Measurements from ENCODE around the gene DHRS12.
"Not testable (repeated sequence)": the region's sequence is repeated elsewhere in the genome, so short reads cannot be mapped to it uniquely, and the experiment has no call there.

The DHRS12 gene

DNA sequence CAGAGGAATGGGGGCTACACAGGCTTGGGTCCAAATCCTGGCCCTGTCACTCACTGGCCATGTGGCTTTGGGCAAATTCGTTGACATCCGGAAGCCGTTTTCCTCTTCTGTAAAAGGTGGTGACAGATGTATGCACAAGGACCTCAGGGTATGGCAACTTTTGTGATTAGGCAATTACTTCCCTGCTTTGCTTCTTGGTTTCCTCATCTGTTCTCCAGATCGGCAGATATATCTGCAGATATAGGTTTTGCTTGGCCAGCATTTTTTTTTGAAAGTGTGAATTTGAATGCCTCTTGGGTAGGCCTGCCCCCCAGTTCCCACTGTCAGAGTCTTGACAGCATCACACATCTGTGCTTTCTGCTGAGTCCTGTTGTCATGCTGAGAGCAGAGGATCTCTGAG, 23.3 kb upstream of the DHRS12 start:
- DNase-seq, result no peak

DNA sequence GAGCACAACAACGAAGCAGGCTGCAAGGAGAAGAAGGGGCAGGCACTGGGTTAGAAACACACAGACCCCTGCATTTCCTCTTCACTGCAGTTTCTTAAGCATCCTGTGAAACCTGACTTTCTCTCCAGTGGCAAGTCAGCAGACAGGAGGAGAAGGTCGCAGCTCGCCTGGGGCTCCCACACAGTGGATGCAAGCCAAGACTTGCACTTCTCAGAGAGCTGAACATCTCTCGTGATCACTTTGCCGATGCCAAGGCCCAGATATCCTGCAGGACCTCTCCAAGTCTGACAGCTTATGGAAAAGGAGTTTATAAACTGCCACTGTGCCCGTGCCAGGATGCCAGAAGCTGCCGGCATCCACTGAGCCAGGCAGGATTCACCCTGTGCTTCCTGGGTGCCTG, 22.6 kb upstream of the DHRS12 start:
- no peak for DNase-seq

DNA sequence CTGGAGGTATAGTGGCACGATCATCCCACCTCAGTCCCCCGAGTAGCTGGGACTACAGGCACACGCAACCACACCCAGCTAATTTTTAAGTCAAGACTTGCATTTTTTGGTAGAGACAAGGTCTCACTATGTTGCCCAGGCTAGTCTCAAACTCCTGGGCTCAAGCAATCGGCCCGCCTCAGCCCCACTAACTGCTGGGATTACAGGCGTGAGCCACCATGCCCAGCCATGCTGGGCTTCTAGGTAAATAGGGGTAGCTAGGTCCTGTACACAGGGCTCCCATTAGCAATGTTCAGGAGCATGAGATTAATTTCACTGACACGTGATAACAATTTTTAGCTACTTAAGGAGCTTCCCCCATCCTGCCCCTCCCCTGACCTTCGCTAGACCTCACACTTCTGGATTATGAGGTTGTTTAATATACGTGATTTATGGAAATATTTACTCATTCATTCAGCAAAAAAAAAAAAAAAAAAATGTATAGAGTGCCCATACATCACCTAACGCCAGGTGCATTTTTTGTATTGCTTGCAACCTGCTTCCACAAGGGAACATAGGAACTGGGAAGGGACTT, 21.8 kb upstream of the DHRS12 start:
- no peak for DNase-seq

DNA sequence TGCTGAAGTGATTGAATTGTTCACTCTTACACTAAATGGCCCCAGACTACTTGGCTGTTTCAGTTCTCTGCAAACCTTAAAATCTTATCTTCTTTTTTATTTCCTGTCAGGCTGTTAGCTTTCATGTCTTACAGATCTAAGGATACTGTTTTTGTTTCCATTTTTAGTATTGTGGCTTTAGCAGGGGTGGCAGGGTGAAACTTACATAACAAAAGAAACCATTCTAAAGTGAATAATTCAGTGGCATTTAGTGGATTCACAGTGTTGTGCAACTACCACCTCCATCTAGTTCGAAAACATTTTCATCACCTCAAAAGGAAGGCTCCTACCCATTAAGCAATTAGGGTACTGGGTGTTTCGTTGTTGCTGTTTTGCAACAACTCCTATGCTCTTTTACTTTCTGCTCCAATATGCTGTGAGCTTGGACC, 21.2 kb upstream of the DHRS12 start:
- peak; percentile 72 for DNase-seq

DNA sequence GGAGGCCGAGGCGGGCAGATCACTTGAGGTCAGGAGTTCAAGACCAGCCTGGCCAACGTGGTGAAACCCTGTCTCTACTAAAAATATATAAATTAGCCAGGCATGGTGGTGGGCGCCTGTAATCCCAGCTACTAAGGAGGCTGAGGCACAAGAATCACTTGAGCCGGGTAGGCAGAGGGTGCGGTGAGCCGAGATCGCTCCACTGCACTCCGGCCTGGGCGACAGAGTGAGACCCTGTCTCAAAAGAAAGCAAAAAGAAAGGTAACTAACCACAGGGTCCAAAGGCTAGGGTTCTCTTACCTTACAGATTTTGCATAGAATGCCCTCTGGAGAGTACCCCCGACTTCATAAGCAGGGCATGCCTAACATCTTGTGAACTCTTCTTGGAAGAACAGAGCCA, 20.7 kb upstream of the DHRS12 start:
- DNase-seq, result not testable (repeated sequence)

DNA sequence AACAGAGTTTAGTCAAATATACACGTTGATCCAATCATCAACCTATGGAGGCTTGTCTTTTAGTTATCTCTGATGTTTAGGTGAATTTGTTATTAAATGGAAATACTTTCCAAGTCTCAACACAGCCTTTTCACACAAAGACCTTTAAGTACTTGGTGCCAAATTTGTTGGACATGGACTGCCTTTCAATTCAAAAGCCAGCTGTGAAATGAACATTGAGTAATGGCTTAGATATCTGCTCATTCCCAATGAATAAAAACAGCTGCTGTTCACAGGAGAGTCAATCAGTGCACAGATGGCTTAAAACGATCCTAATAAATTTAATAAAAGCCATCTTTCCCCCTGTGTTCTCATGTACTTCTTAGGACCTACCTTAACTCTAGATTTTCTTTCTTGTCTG, 19.9 kb upstream of the DHRS12 start:
- no peak for DNase-seq

DNA sequence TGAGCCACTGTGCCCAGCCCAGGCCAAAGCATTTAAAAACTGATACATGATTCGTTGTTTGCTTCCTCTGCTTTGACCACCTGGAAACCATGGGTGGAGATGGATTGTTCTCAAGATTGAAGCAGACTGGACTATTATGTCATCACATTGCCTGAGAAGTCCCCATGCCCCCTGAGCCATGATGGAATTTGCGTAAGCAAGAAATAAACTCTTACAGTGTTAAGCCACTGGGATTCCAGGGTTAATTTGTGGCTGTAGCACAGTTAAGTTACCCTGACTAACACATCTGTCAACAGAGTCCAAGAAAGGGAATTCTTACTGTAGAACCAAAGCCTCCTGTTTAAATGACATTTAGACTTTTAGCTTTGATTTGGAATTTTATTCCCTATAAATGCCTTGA, 19.4 kb upstream of the DHRS12 start:
- no peak for DNase-seq

DNA sequence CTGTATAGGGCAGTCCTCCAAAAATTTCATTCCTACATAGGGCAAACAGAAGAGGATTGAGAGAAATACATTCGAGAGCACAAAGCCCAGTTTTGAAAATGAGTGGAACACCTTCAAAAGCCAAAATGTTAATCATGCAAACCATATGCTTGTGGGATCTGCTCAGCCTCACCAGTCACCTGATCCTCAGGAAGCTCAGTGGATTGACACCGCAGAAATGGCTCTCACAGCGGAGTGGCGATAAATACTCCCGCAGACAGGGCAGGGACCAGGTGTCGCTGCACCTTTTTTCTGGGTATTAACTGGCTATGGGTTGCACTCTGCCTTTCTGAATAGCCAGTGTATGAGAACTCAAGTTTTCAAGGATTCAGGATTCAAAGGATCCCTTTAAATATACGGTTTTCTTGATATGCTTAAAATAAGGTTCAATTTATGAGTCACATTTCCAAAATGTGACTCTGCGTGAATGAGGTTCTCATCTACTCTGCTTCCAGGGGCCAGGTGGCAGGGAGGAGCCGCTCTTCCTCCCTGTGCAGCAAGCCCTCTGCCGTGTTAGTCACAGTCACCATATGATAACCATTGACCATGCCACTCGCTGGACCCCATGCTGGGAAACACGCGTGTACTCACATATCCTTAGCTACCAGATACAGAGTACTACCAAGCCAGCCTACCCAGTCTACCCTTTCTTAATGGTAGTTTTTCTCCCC, 18.3 kb upstream of the DHRS12 start:
- DNase-seq, result peak; percentile 43

DNA sequence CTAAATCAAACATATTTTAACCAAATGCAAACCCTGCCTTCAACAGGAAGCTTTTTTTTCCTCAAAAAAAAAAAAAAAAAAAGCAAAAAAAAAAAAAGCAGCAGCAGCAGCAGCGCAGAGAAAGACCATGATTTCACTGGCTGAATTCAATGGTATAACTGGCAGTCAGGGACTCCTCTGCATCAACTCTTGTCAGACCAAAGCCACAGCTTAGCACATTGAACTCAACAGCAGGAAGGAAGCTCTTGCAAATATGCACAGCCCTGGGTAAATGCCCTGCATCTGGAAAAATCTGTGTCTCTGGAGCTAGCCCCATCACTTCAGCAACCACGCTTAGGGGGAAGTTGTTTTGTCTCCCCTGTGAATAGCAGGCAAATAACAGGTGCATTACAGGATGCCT, 17.6 kb upstream of the DHRS12 start:
- DNase-seq, result peak; percentile 44

DNA sequence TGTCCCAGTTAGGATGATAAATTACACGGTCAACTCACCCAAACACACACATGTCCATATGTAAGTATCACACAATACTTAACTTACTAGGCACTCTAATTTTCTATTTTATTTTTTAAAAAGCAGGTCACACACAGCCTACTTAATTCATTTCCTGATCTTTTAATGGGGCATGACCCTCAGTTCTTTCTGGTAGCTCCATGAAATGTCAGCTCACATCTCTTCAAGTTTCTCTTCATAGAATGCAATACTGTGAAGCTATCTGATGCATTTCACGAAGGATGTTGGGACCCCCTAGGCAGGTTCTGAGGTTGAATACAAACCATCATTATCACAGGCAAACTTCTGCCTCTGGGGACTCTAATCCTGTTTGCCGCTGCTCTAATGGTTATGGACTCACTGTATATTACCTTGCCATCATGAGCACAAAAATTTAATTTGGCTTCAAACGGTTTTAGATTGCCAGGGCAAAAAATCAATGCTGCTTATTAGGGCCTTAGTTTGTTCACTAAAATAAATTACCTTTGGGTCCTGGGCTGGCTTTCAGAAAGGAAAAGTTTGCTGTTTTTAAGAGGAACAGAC, 16.1 kb upstream of the DHRS12 start:
- no peak for DNase-seq

DNA sequence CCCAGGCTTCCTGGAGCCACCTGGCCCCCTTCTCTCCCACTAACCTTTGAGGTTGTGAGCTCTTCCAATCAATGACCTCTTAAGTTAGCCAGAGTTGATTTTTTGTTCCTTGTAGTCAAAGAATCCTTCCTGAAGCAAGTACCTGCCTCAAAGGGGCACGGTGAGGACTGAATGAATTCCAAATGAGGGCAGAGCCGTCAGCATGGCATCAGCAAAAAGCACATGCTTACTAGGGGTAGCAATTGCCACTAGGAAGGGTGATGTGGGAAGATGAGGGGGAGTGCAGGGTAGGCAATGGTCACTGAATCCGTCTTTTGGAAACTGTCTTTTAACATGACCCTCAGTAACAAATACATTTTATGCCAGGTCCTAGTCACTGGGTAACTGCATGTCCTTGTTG, 15.6 kb upstream of the DHRS12 start:
- no peak for DNase-seq

DNA sequence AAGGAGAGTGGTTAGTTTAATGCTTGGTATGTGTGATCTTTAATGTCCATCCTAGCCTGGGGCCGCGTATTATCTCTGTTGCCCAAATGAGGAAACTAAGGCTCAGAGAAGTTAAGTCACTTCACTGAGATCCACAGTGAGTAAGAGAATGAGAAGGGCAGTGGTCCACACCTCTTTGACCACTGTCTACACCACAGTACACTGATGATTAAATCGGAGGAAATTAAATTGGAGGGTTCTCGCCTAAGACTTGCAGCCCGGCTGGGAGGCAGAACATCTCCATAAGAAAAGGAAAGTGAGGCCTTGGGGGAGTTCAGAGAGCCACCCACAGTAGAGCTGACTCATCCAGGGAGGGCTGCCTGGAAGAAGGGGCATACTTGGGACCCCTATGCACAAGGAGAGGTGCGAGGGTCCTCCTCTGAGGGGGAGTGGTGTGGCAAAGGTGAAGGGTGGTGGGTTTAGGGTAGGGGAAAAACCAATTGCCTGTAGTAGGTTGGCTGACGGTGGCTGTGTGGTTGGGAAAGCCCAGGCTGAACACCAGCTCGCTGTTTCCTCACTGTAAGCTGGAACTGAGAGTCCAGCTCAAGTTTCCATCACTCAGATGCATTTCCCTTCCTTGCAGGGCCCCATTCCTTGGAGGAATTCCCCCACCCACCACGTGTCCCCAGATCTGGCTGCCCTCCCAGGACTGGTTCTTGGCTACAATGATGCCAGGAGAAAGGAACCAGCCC, 15.0 kb upstream of the DHRS12 start:
- DNase-seq, result peak; percentile 30

DNA sequence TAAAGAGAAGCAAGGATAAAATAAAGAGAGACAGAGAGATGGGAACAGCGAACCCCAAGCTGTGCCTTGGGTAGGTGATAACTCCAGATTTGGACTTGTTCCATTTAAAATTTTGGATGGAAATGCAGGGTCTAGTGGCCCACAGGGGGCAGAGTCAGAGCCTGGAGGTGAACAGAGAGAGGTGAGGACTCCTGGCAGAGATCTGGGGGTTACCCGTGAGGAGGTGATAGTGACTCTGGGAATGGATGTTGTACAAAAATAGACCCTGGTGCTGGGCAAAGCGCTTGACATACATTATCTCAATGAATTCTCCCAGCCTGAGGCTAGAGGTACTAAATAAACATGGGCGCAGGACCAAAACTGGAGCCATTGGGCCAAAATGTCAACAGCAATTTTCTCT, 14.3 kb upstream of the DHRS12 start:
- no peak for DNase-seq

DNA sequence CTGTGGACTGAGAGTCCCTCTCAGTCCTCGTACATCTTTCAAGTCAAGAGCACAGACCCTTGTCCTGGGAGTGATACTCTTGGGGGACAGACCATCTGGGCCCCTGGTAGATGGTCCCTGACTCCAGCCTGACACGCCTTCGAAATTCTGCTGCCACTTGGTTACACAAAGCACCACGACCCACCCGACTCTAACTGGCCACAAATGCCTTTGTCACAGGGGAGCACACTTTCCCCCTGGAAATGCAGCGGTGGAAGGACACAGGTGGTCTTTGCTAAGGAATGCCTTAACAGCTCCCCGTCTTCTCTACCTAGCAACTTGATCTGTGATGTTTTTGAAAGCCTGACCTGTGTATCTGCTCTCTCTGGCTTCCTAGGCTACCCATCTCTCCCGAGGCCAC, 13.8 kb upstream of the DHRS12 start:
- DNase-seq, result no peak

DNA sequence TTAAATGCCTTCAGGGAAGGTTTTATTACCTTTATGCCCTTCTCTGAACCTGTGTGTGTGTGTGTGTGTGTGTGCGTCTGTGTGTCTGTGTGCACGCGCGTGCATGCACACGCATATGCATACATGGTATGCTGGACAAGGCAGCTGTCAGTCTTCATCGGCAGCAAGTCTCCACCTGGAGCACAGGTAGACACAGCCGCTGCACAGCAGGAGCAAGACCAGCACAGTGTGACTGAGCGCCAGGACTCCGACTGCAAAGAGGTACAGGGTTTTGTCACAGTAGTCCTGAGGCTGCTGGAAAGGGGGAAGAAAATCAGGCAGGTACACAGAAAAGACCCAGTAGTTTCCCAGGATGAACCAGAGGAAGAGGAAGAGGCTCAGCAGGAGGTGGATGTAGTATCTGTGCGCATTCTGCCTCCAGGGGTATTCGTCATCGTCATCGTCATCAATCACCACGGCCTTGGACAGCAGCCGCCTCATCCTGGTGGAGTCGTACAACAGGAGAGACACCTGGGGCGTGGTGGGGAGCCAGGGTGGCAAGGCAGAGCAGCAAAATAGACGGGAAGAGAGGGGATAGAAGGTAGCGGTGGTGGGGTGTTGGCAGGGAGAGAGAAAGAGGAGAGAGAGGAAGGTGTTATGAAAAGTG, 12.8 kb upstream of the DHRS12 start:
- DNase-seq, result no peak

DNA sequence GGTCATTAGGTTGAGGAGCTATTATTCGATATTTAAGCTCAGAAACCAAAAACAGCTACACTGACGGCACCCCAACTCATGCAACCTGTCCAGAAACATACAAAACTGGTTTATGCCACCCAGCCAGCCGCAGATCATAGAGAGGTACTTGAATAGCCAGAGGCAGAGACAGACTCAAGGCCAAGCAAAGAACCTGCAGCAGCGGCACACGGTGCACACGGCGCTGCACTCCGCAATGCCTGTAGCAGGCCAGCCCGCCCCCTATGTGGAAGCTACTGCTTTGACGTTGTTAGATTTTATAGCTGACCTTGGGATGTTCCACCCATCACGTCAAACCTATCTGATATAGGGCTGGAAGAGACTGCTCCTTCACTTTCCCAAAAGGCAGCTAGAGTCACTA, 11.9 kb upstream of the DHRS12 start:
- no peak for DNase-seq

DNA sequence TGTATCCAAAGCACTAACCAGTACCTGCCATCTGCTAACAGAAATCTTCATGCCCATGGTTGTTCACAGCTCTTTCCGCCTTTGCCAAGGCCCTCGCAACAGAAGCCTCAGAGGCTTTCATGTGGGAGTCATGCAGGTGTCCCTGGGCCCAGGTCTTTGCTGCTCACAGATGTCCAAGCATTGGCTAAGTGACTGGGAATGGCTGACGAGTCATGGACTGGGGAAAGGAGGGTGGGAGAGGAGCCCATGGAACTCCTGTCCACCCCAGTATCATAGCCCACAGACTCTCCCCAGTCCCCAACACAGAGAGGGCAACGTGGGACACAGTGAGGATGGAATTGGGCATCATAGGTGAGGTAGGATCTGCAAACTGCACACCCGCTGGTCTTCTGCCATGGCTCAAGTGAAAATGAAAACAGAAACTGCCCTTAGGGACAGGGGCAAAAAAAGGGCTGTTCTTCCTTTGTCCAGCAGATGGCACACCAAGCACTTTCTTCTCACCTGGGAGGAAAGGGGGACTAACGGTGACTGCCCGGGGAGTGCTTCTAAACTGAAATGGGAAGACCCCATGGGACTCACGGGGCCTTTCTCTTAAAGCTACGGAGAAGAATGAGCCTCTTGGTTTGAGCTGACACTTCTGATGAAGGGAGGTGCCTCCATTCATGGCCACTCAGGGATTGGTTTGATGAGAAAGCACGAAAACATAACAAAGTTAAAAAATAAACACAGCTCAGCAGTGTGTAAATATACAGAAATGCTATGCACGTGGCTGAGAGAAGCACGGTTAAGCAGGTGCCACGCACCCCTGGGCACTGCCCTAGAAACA, 11.1 kb upstream of the DHRS12 start:
- peak; percentile 81 for DNase-seq

DNA sequence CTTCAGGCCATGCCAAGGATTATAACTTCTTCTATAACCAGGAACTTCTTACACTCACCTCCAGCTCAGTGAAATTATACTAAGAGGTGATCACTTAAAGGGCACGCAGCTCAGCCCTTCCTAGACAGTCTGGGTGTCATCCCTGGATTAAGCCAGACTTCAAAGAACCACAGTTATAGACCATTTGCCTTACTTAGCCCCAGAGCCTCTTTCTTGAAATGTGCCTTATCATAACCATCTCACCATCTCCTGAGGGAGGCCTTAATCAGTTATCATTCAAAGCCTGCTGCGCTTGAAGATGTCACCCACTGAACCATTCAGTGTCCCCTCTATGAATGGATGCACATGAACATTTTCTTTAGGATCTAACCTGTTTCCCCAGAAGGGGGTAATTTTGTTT, 10.1 kb upstream of the DHRS12 start:
- no peak for DNase-seq

DNA sequence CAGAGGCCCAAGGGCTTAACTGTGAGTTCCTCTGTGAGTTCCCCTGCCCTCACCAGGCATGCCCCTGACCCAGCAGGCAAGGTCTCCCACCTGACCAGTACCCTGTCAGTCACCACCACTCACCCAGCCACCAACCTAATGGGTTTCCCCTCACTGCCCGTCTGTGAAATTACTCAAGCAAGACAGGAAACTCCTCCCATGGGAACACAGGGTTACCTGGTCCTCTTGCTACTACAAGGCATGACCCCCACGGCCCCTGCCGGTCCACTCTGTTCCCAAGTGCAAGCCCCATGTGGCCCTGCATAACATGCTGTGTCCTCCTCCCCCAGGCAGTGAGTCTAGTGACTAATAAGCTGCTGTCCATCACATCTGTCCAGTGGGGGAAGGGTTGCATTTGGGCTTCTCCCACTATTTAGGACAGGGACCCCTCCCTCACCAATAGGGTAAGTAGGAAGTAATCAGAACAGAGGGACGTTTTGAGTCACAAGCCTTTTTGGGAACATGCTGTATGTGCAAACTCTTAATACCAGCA, 8.0 kb upstream of the DHRS12 start:
- DNase-seq, result no peak

DNA sequence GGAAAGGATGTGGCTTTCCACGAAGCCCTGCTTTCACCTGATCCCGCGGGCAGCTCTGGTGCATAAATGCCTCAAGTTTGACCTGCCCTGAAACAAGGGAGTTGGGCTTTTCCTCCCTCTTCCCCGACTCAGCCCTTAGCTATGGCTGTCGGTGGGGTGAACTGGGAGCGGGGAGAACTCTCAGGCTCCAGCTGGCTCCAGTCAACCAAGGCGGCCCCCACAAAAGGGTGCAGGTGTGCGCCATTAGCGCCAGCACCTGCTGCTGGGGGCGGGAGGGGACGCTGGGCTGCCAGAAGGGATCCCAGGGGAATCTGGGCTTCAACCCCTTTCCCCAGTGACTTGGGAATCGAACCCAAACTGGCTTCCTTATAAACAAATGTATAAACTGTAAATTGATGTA, 7.1 kb upstream of the DHRS12 start:
- DNase-seq, result no peak

DNA sequence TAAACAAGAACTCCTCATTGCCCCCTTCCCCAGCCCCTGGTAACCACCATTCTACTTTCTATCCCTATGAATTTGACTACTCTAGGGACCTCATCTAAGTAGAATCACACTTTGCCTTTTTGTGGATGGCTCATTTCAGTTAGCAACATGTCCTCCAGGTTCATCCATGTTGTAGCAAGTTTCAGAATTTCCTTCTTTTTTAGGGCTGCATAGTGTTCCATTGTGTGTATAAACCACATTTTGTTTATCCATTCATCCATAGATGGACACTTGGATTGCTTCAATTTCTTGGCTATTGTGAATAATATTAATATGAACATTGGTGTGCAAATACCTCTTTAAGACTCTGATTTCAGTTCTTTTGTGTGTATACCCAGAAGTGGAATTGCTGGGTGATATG, 4.8 kb upstream of the DHRS12 start:
- no peak for DNase-seq

DNA sequence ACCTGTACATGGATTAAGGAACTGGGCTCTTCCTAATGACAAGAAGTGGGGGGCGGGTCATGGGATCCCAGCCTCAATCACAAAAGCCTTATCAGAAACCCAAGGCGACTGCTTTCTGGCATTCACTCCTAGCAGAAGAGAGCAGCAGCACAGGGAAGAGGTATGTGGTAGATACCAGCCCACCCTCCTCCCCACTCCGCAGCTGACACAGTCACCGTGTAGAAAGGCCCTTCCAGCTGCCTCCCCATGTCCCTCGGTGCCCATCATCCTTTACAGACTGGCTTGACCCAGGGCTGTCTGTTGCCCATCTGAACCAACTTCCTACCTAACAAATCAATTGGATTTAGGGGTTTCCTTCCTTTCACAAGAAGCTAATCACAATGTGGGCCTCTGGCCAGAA, 3.1 kb upstream of the DHRS12 start:
- DNase-seq, result no peak

Data from activated CD4-positive, alpha-beta T cell treated with anti-CD3 and anti-CD28 coated beads, Interleukin-2, Interleukin-6, amounts not matched to agents 100 ng/mL and 50 ng/mL, durations not matched to agents 16 hours and 8 hours (primary cell).